ENCODE results near the gene UGT2B17.
A peak's percentile ranks its signal among the peaks of the same experiment; 100 is the strongest.
"Not testable (repeated sequence)": the region's sequence is repeated elsewhere in the genome, so short reads cannot be mapped to it uniquely, and the experiment has no call there.

UGT2B17 gene

DNA sequence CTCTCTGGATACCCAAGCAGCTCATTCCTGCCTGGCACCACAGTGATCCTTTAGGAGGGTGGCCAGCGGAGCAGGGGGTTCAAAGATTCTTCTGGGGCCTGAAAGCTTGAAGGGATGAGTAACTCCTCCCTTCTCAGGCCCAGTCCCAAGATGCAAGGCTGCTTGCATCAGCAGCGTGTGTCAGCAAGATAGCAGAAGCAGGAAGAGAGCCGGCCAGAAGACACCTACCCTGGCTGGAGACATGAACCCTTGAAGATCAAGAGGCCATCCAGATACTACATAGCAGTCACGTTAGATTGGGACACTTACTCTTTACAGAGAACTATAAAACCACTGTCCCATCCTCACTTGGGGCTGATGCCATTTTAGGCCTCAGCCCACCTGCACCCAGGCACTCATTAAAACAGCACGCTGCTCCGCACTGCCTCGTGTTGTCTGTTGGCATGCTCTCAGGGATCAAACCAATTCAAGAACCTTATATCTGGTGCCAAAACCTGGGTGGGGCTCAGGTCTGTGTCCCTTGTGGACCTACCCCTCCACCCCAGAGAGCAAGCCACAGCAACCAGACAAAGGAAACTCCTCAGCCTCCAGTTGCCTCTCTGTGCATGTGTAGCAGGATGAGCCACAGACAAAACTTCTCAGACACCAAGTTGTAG is 6.5 kb downstream of the UGT2B17 start:
- DNase-seq: no peak

DNA sequence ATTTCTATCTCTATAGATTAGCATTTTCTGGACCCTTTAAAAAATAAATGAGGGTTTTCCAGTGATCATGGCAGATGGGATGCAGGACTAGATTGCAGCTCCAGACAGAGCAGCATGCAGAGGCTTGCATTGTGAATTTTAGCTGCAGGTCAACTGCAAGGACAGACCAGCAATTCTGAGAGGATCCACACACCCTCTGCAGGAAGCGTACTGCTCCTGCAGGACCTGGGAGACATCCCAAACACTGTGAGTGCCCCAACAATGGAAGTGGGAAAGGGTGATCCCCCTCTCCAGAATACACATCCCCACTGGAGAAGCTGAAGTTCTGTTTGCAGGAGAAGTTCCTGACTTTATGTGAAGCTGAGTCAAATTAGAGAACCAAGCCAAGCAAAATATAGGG is 7.1 kb downstream of the UGT2B17 start:
- not testable (repeated sequence) for DNase-seq

DNA sequence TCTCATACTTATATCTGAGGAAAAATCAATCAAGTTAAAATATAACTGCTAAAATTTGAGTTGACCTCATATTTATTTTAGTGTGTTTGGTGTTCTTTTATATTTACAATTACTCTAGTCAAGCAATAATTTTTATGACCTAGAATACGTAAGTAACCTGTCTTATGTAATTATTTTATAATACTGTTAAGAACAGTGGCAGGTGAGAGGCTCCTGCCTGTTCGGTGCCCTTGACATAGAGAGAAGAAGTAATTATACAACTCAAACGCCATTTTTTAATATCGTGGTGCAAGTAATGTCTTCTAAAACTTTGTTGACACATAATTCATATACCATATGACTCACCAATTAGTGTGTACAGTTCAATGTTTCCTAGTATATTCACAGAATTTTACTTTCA is 7.6 kb downstream of the UGT2B17 start:
- not testable (repeated sequence) for DNase-seq

DNA sequence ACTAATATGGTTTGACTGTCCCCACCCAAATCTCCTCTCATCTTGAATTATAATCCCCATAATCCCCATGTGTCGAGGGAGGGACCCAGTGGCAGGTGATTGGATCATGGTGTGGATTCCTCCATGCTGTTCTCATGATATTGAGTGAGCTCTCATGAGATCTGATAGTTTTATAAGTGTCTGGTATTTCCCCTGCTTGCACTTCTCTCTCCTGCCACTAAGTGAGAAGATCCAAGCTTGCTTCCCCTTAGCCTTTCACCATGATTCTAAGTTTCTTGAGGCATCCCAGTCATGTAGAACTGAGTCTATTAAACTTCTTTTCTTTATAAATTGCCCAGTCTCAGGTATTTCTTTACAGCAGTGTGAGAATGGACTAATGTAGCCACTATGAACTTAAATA is 9.8 kb downstream of the UGT2B17 start:
- not testable (repeated sequence) for DNase-seq

DNA sequence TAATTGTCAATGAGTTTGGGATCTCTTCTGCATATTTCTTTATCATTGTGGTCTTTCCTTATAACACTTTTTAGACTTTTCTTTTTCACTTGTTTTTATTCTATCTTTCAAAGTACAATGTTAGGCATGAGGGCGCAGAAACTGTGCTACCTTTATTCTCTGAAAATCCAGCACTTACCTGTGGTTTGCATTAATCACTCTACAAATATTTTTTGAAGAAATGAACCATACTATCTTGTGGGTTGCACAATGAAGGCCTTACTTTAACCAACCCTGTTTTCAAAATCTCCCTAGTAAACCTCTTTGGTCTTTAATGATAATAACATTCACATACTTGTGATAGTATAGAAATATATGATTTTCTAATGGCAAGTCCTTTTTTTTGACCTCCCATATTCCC is 11.0 kb downstream of the UGT2B17 start:
- DNase-seq: not testable (repeated sequence)

DNA sequence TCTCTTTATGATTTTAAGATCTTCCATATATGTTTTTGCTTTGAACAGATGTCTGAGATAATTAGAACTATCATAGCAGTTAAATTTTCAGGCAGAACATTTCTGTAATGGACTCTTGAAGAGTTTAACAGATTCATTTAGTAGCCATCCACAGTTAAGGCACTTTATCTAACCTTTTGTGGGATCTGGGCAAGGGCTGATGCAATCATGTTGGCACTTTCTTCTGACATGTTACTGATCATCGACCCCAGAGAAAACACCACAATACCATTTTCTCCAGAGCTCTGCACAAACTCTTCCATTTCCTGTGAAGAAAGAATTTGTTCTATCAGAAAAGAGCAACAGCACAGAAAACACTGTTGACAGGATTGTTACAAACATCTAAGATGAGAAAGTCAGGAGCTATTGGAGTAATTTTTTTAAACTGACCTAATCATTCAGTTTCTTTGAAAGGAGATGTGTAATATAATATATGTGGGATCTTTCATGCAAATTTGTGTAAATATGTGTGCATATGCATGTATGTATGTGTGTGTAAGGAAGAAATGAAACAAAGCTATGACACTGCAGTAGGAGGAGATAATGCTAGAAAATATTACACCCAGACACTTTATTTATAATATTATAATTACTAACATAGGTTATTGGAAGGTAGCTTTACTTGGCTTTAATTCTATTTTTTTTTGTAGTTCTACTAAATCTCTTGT is 15.6 kb downstream of the UGT2B17 start:
- not testable (repeated sequence) for DNase-seq

DNA sequence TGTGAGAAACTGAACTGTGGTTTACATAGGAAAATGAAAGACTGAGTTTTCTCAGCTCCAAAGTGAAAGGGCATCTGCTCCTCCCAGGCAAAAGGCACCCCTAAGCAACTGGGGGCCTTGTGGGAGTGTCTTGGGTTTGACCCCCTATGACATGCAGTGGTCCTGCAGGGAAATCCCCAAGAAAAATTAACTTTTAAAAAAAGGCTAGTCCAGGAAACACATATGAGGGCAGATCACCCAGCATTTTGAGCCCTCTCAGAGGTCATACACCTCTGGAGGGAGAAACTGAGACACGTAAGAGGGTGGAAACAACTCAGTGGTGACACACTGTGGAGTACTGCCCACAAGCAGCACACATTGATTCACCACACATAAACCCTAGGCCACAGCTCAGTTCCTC is 22.3 kb downstream of the UGT2B17 start:
- not testable (repeated sequence) for DNase-seq

DNA sequence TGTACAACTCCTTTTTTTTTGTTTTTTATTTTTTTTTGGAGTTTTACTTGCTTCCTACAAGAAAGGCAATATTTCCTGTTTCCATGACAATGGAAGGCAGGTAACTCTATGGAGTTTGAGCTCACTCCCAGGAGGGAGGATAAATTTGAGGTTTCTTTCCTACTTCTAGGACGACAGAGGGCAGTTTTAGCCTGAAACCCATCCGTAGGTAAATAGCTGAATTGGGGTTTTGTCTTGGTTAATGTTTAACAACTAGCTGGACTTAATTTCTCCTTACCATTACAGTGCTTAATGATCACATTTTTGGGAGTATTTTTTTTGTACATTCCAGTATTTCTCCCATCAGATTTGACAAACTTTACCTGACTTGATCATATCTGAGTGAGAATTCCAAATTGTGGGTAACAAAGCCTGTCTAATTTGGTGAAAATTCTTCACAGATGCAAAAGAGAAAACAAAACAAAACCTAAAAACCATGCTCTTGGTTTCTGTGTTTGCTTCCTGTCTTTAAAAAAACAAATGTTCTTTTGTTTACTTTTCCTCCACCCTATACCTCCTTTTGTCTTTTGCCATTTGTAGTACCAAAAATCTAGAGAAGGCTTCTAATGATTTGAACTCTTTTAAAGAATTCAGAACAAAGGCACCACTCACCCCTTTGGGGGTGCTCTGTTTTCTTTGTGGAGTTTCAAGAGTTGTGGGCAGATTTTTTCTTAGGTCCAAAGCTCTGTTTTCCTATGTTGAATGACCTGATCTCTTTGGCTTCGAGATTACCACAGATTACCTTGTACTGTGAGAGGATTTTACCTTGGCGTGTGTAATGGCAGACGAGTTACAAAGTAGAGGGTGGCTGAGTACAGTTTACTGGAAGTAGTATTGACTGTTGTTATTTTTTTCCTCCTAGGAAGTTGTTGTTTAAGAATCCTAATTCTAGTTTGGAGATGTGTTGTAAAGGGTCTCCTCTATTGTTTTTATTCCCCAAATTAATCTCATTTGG is 23.0 kb downstream of the UGT2B17 start:
- not testable (repeated sequence) for DNase-seq

DNA sequence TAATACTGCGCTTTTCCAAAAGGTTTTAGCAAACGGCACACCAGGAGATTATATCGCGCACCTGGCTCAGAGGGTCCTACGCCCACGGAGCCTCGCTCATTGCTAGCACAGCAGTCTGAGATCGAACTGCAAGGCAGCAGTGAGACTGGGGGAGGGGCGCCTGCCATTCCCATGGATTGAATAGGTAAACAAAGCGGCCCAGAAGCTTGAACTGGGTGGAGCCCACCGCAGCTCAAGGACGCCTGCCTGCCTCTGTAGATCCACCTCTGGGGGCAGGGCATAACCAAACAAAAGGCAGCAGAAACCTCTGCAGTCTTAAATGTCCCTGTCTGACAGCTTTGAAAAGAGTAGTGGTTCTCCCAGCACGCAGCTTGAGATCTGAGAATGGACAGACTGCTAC is 33.4 kb downstream of the UGT2B17 start:
- DNase-seq: not testable (repeated sequence)

DNA sequence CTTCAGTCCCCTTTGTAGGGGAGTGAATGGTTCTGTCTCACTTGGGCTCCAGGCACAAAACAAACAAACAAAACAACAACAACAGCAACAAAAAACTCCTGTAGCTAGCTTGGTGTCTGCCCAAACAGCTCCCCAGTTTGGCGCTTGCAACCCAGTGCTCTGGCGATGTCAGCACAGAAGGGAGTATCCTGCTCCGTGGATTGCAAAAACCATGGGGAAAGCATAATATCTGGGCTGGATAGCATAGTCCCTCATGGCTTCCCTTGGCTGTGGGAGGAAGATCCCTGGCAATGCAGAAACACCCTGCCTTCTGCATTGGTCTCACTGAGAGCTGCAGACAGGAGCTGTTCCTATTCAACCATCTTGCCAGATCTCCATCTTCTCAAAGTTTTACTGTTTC is 39.7 kb downstream of the UGT2B17 start:
- DNase-seq: no peak

DNA sequence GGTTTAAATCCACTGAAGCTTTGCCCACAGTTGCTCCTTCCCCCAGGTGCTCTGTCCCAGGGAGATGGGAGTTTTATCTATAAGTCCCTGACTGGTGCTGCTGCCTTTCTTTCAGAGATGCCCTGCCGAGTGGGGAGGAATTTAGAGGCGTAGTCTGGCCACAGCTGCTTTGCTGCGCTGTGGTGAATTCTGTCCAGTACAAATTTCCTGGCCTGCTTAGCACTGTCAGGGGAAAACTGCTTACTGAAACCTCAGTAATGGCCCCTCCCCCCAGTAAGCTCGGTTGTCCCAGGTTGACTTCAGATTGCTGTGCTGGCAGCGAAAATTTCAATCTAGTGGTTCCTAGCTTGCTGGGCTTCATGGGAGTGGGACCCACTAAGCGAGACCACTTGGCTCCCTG is 40.1 kb downstream of the UGT2B17 start:
- DNase-seq: no peak

DNA sequence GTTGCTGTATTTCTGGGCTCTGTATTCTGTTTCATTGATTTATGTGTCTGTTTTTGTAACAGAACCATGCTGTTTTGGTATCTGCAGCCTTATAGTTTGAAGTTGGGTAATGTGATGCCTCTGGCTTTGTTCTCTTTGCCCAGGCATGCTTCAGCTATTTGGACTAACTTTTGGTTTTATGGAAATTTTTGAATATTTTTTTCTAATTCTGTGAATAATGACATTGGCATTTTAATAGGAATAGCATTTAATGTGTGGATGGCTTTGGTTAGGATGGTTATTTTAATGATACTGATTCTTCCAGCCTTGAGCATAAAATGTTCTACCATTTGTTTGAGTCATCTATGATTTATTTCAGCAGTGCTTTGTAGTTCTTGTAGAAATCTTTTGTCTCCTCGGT is 53.9 kb downstream of the UGT2B17 start:
- DNase-seq: not testable (repeated sequence)

DNA sequence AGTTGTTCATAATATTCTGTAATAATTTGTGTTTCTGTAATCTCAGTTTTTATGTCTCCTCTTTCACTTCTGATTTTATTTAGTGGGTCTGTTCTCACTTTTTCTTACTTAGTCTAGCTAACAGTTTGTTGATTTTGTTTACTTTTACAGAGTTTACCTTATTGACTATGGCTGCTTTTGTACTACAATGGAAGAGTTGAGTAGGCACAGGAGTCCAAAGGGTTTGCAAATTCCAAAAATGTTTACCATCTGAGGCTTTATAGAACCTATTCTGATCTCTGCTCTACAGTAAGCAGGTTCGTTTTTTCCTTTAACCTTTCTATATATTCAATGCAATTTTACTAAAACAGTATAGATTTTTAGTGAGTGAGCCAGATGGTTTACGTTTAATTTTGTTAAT is 55.1 kb downstream of the UGT2B17 start:
- DNase-seq: no peak

DNA sequence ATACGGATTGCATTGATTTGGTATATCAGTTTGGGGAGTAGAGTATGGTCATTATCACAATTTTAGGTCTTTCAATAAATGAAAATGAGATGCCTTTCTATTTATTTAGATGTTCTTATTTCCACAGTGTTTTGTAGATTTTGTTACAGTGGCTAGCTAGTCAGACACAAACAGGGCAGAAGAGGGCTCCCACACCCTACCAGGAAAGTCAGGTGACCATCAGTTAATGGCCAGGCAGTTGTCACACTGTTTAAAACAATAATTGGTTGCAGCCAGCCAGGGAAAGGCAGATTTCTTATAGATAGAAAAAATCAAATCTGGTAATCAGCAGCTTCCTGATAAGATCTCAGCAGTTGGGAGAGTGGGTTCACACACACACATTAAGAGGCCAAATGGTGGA is 57.2 kb downstream of the UGT2B17 start:
- DNase-seq: no peak

DNA sequence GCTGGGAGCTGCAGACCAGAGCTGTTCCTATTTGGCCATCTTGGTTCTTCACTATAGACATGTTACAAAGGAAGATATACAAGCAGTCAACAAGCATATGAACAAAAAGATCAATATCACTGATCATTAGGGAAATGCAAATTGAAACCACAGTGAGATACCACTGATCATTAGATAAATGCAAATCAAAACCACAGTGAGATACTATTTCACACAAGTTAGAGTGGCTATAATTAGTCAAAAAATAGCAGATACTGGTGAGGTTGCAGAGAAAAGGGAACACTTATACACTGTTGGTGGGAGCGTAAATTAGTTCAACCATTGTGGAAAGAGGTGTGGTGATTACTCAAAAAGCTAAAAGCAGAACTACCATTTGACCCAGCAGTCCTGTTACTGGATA is 70.7 kb downstream of the UGT2B17 start:
- not testable (repeated sequence) for DNase-seq

DNA sequence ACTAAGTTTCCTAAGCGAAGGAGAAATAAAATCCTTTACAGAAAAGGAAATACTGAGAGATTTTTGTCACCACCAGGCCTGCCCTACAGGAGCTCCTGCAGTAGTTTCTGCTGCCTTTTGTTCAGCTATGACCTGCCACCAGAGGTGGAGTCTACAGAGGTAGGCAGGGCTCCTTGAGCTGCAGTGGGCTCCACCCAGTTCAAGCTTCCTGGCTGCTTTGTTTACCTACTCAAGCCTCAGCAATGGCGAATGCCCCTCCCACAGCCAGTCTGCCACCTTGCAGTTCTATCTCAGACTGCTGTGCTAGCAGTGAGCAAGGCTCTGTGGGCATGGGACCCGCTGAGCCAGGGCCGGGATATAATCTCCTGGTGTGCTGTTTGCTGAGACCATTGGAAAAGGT is 71.3 kb downstream of the UGT2B17 start:
- not testable (repeated sequence) for DNase-seq

DNA sequence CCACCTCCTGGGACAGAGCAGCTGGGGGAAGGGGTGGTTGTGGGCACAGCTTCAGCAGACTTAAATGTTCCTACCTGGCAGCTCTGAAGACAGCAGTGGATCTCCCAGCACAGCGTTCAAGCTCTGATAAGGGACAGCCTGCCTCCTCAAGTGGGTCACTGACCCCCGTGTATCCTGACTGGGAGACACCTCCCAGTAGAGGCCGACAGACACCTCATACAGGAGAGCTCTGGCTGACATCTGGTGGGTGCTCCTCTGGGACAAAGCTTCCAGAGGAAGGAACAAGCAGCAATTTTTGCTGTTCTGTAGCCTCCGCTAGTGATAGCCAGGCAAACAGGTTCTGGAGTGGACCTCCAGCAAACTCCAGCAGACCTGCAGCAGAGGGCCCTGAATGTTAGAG is 72.7 kb downstream of the UGT2B17 start:
- DNase-seq: not testable (repeated sequence)

DNA sequence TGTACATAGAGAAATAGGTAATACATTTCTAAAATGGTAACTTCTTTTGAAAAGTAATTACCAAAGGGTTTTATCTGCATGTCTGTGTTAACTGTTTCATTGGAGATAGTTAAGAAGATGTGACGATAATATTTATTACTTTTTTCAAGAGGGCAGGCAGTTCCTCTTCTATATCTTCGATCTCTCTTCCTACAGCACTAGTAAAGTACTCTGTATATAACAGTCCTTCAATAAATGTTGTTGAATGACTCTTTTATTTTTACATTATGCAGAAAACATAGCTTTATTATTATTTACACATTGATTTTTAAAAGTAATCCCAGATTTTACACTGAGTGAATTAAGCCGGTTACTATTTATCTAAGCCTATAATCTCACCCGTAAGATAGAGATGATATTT is 77.1 kb downstream of the UGT2B17 start:
- no peak for DNase-seq

DNA sequence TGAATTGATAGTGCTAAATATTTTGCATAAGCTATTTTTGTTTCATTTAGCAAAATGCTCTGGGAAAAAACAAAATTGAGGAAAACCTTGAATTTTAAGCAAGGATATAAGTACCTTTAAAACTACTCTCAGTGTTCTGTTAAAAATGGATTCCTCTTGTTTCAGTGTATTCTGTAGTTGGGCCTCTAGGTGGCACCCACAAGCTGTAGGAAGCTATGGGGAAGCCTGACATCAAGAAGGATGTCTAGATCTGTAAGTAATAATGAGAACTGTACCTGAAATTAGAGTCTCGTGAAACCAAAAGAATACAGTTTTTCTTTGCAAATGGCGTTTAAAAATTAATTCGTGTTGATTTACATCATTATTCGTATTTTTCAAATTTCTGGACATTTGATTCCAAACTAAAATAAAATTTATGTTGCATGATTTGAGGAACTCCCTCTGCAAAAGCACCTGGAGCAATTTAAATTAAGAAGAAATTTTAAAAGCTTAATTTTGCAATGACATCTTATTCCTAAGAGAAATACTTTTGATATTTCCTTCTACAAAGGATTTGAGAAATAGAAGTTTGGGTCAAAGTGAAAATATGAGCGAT is 77.6 kb downstream of the UGT2B17 start:
- DNase-seq: peak in 31 of 56 donors; percentile 0 to 55 (median 10)

DNA sequence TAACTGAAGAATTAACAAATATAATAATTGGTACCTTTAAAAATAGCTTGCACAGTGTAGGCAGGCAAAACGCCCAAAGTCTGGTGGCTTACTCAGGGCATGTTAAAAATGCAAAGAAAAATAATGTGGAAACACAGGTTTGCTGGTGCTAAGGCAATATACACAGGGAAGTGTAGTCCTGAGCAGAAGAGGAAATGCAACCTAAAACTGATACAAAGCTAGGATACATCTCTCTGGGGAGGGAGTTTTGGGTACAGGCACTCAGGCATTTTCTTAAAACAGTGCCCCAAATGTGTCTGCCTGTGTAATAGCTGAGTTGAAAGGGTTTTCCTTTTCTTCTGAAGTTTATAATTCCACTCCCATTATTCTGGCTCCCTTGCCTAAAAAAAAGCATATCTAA is 81.4 kb downstream of the UGT2B17 start:
- peak in 1 of 56 donors; percentile 13 for DNase-seq

DNA sequence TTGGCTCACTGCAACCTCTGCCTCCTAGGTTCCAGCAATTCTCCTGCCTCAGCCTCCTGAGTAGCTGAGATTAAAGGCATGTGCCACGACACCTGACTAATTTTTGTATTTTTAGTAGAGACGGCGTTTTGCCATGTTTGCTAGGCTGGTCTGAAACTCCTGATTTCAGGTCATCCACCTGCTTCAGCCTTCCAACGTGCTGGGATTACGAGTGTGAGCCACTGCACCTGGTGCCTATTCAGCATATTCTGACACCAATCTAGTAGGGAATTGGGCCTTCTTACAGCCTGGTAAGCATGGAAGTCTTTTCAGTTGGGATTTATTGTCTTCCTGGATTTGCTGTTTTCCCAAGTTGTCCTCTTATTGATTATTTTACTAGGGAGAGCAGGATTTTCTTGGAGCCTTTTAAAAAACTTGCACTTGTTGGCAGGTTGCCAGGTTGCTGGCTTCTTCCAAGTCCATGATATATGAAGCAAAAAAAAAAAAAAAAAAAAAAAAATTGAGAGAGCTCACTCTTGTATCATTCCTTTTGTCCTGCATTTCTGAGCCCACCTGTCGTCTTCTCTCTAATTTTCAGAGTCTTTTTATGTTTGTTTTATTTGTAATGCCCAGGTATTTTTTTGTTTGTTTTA is 85.2 kb downstream of the UGT2B17 start:
- DNase-seq: peak in 1 of 56 donors; percentile 3

Data from amygdala (tissue), 56 donors.